ENCODE results near the gene PTPRO.

PTPRO gene

GRCh38 chr12:15322164-15323061 is at the start of gene PTPRO:
PTPRO (plus strand) TSS chr12:15322508.
- peak; percentile 8 for DNase-seq

- no peak for DNase-seq
Observed at GRCh38 chr12:15273896-15274295, 48.4 kb upstream of the PTPRO start.

- DNase-seq, result no peak
Observed at GRCh38 chr12:15274561-15274967, 47.7 kb upstream of the PTPRO start.

- peak; percentile 52 for DNase-seq
Observed at GRCh38 chr12:15276088-15276698, 46.1 kb upstream of the PTPRO start.

- peak; percentile 79 for DNase-seq
Observed at GRCh38 chr12:15278816-15279658, 43.3 kb upstream of the PTPRO start.

GRCh38 chr12:15280930-15281329 is 41.4 kb upstream of the PTPRO start:
- no peak for DNase-seq

- no peak for DNase-seq
Observed at GRCh38 chr12:15289192-15289591, 33.1 kb upstream of the PTPRO start.

GRCh38 chr12:15293731-15294130 is 28.6 kb upstream of the PTPRO start:
- no peak for DNase-seq

- DNase-seq, result no peak
Observed at GRCh38 chr12:15299947-15300346, 22.4 kb upstream of the PTPRO start.

- no peak for DNase-seq
Observed at GRCh38 chr12:15304296-15304695, 18.0 kb upstream of the PTPRO start.

- DNase-seq, result no peak
Observed at GRCh38 chr12:15306605-15307004, 15.7 kb upstream of the PTPRO start.

GRCh38 chr12:15307079-15307478 is 15.2 kb upstream of the PTPRO start:
- no peak for DNase-seq

GRCh38 chr12:15318841-15319240 is 3.5 kb upstream of the PTPRO start:
- no peak for DNase-seq

- no peak for DNase-seq
Observed at GRCh38 chr12:15320881-15321280, 1.4 kb upstream of the PTPRO start.

- no peak for DNase-seq
Observed at GRCh38 chr12:15323480-15323879, 1.2 kb downstream of the PTPRO start.

GRCh38 chr12:15329891-15330290 is 7.6 kb downstream of the PTPRO start:
- DNase-seq, result no peak

GRCh38 chr12:15334225-15334624 is 11.9 kb downstream of the PTPRO start:
- no peak for DNase-seq

GRCh38 chr12:15335959-15336358 is 13.7 kb downstream of the PTPRO start:
- DNase-seq, result no peak

GRCh38 chr12:15336768-15337553 is 14.7 kb downstream of the PTPRO start:
- DNase-seq, result peak; percentile 78

- no peak for DNase-seq
Observed at GRCh38 chr12:15341371-15341770, 19.1 kb downstream of the PTPRO start.

- DNase-seq, result no peak
Observed at GRCh38 chr12:15344561-15344960, 22.3 kb downstream of the PTPRO start.

GRCh38 chr12:15346488-15346887 is 24.2 kb downstream of the PTPRO start:
- DNase-seq, result no peak

- no peak for DNase-seq
Observed at GRCh38 chr12:15350643-15351042, 28.3 kb downstream of the PTPRO start.
